ENCODE measurements around the gene MPHOSPH8.

DNA sequence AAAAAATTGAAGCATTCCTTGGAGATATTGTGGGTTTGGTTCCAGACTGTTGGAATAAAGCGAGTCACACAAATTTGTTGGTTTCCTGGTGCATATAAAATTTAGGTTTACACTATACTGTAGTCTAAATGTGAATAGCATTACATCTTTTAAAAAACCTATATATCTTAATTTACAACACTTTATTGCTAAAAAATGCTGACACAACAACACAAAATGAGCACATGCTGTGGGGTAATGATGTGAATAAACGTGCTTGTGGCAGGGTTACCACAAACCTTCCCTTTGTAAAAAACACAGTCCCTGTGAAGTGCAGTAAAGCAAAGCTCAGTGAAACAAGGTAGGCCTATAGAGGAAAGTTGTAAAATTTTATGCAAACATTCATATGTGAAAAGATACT is 27.7 kb downstream of the MPHOSPH8 start:
- TF ChIP-seq, protein P1, sequence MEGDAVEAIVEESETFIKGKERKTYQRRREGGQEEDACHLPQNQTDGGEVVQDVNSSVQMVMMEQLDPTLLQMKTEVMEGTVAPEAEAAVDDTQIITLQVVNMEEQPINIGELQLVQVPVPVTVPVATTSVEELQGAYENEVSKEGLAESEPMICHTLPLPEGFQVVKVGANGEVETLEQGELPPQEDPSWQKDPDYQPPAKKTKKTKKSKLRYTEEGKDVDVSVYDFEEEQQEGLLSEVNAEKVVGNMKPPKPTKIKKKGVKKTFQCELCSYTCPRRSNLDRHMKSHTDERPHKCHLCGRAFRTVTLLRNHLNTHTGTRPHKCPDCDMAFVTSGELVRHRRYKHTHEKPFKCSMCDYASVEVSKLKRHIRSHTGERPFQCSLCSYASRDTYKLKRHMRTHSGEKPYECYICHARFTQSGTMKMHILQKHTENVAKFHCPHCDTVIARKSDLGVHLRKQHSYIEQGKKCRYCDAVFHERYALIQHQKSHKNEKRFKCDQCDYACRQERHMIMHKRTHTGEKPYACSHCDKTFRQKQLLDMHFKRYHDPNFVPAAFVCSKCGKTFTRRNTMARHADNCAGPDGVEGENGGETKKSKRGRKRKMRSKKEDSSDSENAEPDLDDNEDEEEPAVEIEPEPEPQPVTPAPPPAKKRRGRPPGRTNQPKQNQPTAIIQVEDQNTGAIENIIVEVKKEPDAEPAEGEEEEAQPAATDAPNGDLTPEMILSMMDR (conservative IDR thresholded peaks at IDR 0.05 in 1 of 2, IDR thresholded peaks at IDR 0.05 in 1 of 2; ENCODE audit: low read depth in 1 of 2, low read length in 2 of 2) = no peak
- TF ChIP-seq EZH2 (IDR thresholded peaks at IDR 0.05; ENCODE audit: low read length, missing control alignments) = no peak

Measured in fibroblast of lung (primary cell).